ENCODE data around the gene PSMD11.

Gene PSMD11

GRCh38 chr17:32491371-32492263 is 47.3 kb downstream of the PSMD11 start:
- no peak for DNase-seq

- DNase-seq = no peak
Measured at GRCh38 chr17:32492264-32492589, 47.9 kb downstream of the PSMD11 start.

- DNase-seq = no peak
Measured at GRCh38 chr17:32492648-32493289, 48.5 kb downstream of the PSMD11 start.

- no peak for DNase-seq
Measured at GRCh38 chr17:32493571-32493970, 49.3 kb downstream of the PSMD11 start.

GRCh38 chr17:32493976-32494513 is 49.7 kb downstream of the PSMD11 start:
- no peak for DNase-seq

GRCh38 chr17:32494621-32495358 is 50.5 kb downstream of the PSMD11 start:
- DNase-seq = no peak

- DNase-seq = no peak
Measured at GRCh38 chr17:32495359-32496231, 51.3 kb downstream of the PSMD11 start.

GRCh38 chr17:32496395-32497073 is 52.2 kb downstream of the PSMD11 start:
- no peak for DNase-seq

- no peak for DNase-seq
Measured at GRCh38 chr17:32497431-32498205, 53.3 kb downstream of the PSMD11 start.

GRCh38 chr17:32498391-32498790 is 54.1 kb downstream of the PSMD11 start:
- no peak for DNase-seq

GRCh38 chr17:32502013-32502412 is 57.7 kb downstream of the PSMD11 start:
- DNase-seq = no peak

- no peak for DNase-seq
Measured at GRCh38 chr17:32502710-32503109, 58.4 kb downstream of the PSMD11 start.

- DNase-seq = no peak
Measured at GRCh38 chr17:32503251-32504165, 59.2 kb downstream of the PSMD11 start.

- no peak for DNase-seq
Measured at GRCh38 chr17:32504166-32504990, 60.1 kb downstream of the PSMD11 start.

GRCh38 chr17:32508926-32509325 is 64.6 kb downstream of the PSMD11 start:
- DNase-seq = no peak

- no peak for DNase-seq
Measured at GRCh38 chr17:32510466-32510865, 66.2 kb downstream of the PSMD11 start.

- DNase-seq = no peak
Measured at GRCh38 chr17:32512328-32512727, 68.0 kb downstream of the PSMD11 start.

GRCh38 chr17:32513579-32513978 is 69.3 kb downstream of the PSMD11 start:
- no peak for DNase-seq

- no peak for DNase-seq
Measured at GRCh38 chr17:32514606-32515005, 70.3 kb downstream of the PSMD11 start.

Measured in NCI-H1436 (cell line).